Left hindlimb (tissue), 1 donor: ENCODE data around the gene KCNT2.
"Not testable (repeated sequence)": the region's sequence is repeated elsewhere in the genome, so short reads cannot be mapped to it uniquely, and the experiment has no call there.

Experiments
- DNase-seq: peaks from one replicate; pipeline ENCODE4 v3.0.0-alpha.2; 2018

KCNT2 gene

DNA sequence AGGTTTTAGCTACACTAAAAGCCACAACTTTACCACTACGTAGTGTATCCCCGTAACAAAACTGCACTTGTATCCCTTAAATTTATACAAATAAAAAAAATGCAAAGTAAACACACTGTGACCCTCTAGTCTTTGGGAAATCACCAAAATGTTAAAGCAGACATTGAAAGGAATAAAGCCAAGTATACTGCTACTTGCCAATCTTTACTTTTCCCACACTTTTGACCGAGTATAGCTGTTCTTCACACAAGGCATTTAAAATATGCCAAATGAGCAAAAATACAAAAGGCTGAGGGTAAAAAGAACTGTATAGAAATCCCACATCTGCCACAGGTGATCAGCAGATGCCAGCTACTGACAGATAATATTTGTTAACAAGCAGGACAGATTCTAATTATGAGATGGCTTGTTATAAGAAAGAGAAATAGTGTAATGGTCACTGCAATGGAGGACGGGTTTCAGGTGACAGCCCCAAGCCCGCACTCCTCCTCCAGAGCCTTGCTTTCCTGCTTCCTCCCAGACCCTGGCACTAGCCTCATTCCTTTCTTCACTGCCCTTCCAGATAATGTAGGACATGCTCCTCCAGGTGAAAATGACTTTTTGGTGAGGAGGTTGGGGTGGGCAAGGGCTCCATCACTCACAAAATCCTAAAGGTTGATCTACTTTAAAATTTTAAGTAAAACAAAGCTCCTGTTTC, 18.1 kb downstream of the KCNT2 start:
- DNase-seq = no peak

- no peak for DNase-seq
These were observed 23.5 kb downstream of the KCNT2 start for GRCh38 chr1:196584696-196585095.

DNA sequence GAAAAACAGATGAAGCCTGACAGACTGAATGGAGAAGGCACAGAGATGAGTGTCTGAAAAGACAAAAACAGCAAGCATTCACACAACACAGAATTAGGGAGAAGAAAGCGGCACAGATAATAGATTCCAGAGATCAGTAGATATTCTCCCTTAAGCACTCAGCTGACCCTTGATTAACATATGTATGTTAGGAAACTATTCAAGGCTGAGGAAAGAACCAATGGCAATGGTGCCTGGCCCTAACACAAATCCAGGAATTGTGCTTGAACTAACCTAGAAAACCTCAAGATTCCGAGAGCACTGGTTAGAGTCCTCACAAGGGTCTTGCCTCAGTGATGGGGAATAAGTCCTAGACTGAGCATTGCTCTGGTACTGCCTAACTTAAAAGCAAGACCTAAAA, 30.9 kb downstream of the KCNT2 start:
- DNase-seq = no peak

DNA sequence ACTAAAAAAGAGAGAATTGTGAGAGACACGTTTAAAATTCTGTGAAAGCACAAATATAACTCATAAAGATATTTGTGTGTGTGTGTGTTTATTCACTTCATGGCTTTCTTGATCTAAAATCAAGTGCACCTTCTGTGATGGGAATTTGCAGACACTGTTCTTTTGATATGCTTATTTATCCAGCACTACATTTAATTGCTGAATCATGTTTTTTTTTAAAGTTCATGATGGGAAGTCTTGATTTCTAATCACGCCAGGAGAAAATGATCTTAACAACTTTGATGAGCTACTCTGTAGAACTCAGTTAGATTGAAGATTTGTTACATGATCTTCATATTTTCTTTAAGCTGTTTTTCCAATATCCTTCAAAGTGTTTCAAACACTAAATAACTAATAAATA, 35.0 kb downstream of the KCNT2 start:
- DNase-seq = no peak

DNA sequence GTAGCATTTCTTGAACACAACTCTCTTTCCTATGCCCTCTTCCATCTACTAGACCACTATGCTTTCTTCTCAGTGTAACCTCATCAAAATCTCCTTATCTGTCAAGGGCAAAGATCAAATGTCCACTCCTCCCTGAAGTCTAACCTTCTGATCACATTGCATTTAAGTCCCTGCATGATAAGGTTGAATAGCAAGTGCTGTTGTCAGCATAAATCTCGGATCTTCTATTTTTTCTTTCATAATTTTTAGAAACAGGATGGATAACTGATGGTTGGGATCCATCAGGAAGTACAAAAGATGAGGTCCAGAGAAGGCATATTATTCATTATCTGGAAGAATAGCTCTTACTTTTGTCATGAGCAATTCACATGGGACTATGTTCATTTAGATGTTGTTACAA, 41.0 kb downstream of the KCNT2 start:
- no peak for DNase-seq

- DNase-seq = no peak
These were observed 44.5 kb downstream of the KCNT2 start for GRCh38 chr1:196563768-196564167.

DNA sequence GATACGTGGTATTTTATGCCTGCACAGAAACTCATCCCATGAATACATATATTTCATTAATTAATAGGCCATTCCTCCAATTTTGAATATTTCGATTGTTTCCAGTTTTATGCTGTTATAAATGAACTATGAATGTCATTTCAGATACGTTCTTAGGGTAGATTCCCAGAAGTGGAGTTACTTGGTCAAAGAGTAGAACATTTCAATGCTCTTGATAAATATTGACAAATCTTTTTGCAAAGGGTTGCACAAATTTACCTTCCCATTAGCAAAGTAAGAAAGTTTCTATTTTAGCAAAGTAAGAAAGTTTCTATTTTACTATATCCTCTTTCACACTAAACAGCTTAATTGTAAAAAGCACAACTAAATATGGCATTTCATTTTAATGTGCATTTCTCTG, 48.9 kb downstream of the KCNT2 start:
- no peak for DNase-seq

DNA sequence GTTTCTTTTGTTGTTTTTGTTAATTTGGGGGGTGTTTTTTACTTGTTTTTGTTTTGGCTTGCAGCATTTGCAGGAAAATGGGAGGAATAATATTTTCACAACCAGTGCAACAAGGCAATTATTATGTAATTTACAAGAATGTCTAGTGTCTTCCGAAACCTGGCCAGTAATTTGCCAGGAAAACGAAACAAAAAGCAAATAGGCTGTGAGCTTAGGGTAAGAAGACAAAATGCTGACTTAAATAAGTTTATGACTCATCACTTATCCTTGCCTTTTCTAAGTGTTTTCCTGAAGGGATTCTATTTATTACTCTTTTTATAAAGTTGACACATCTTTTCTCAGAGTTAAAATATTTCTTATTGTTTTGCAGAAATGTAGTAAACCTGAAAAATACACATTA, 49.8 kb downstream of the KCNT2 start:
- DNase-seq = no peak

- no peak for DNase-seq
These were observed 50.4 kb downstream of the KCNT2 start for GRCh38 chr1:196557797-196558196.

DNA sequence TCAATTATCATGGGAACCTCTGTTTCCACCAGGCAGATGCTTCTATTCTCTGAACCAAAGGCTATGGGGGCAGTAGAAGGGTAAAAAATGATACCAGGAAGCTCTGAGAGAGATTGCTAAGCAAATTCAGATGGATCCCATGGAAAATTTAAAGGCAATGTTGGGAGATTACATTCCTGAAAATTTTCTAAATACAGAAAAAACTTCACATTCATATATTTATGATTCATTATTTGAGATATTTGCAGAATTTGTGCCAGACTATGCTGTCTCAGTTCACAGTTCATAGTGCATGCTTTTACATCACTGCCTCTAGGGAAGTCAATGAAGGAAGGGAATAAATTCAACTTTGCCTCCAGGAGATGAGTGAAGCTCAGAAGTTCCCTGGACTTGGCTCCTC, 57.5 kb downstream of the KCNT2 start:
- DNase-seq = no peak

DNA sequence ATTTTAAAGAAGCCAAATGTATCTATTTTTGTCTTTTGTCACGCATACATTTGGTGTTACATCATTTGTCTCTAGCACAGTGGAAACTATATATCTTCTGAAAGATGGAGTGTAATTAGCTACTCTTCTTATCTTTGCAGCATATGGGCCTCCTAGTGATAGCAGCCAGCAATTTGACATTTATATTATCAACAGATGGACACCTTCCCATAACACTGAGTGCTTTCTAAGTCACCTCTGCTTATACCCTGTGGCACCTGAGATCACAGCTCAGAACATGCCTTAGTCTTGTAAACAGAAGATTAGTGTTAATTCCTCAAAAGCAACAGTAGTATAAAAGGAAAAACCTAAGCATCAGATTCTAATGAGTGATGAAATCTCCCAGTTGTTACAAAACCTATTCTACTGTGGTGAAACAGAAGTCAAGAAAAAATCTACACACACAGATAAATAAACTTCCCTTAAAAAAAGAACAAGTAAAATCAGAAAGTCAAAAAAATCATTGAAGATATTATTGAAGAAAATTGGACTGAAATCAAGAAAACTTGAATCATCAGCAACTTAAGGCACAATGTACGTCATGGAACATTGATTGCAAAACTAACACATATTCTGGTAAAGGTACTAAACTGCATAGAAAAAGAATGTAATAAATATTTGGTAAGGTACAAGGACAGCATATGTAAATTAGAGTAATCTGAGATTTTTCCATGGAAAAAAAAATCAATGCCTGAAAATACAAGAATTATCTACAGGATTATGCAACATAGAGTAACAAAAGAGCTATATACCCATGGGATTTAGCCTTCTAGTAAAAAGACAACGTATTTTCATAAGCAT, 61.7 kb downstream of the KCNT2 start:
- no peak for DNase-seq

GRCh38 chr1:196545222-196545621, 63.0 kb downstream of the KCNT2 start:
- no peak for DNase-seq

GRCh38 chr1:196544617-196545016, 63.6 kb downstream of the KCNT2 start:
- DNase-seq = no peak

DNA sequence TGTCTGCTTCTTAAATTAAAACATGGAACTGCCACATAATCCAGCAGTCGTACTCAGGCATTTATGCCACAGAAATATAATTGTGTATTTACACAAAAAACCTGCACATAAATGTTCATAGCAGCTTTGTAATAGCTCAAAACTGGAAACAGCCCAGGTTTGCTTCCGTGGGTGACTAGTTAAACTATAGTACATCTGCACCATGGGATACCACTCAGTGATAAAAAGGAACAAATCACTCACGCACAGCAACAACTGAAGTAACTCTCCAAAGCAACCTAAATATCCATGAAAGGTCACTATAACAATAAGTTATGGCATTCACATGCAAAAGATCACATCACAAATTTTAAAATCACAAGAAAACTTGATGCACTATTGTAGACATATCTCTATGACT, 64.4 kb downstream of the KCNT2 start:
- DNase-seq = no peak

- DNase-seq = no peak
These were observed 69.8 kb downstream of the KCNT2 start for GRCh38 chr1:196538473-196538872.

DNA sequence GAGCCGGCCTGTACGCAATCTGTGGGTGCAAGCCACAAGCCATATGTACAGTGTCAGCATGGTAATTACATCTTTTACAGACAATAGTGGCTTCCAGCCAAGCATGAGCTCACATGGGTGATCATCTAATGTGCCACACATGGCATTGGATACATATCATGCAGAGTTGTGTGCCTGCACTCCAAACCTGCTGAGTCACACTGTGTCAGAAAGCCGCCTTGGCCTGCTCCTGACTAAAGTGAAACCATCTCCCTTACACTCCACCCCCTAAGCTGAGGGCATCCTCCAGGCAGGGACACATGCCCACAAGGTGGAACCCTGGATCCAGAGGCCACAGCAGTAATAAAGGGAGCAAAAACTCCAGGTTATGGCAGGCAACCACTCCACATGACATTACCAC, 72.5 kb downstream of the KCNT2 start:
- DNase-seq = no peak

- no peak for DNase-seq
These were observed 76.3 kb downstream of the KCNT2 start for GRCh38 chr1:196531737-196532524.

DNA sequence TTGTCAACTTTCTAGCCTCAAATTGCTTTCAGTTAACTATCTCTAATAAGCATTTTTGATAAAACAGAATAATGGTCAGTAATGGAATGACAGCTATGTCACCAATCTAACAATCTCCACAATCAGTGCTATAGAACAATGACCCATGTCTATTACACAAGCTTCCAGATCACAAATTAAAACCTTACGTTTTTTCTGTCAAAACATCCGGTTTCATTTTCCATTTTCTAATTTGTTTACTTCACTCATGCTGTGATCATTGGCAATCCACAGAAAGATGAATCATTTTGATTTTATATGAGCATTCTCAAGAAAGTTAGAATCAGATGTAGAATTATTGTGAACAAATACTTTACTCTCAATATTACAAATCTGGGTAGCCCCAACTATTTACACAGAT, 80.3 kb downstream of the KCNT2 start:
- DNase-seq = no peak

DNA sequence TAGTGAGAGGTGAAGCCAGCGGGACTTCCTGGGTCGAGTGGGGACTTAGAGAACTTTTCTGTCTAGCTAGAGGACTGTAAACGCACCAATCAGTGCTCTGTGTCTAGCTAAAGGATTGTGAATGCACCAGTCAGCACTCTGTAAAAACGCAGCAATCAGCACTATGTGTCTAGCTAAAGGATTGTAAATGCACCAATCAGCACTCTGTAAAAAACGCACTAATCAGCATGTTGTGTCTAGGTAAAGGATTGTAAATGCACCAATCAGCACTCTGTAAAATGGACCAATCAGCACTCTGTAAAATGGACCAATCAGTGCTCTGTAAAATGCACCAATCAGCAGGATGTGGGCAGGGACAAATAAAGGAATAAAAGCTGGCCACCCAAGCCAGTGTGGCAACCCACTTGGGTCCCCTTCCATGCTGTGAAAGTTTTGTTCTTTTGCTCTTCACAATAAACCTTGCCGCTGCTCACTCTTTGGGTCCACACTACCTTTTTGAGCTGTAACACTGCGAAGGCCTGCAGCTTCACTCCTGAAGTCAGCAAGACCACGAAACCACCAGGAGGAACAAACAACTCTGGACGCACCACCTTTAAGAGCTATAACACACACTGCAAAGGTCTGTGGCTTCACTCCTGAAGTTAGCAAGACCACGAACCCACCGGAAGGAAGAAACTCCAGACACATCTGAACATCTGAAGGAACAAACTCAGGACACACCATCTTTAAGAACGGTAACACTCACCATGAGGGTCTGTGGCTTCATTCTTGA, 85.5 kb downstream of the KCNT2 start:
- DNase-seq = not testable (repeated sequence)

GRCh38 chr1:196517193-196517592, 91.0 kb downstream of the KCNT2 start:
- DNase-seq = no peak

GRCh38 chr1:196516373-196516772, 91.9 kb downstream of the KCNT2 start:
- no peak for DNase-seq

DNA sequence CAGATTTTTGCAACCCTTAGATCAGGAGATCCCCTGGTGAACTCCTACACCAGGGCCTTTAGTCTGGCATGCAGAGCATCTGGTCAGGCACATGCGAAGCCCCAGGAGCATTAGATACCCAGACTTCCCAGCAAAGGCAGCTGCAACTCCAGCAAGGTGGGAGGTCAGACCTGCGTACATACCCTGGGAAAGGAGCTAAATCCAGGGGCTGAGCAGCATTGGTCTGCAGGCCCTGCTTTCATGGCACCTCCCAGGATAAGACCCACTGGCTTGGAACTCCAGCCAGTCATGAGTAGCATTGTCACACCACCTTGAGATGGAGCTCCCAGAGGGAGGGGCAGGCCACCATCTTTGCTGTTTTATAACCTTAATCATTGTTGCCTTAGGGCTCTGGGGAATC, 92.3 kb downstream of the KCNT2 start:
- no peak for DNase-seq

DNA sequence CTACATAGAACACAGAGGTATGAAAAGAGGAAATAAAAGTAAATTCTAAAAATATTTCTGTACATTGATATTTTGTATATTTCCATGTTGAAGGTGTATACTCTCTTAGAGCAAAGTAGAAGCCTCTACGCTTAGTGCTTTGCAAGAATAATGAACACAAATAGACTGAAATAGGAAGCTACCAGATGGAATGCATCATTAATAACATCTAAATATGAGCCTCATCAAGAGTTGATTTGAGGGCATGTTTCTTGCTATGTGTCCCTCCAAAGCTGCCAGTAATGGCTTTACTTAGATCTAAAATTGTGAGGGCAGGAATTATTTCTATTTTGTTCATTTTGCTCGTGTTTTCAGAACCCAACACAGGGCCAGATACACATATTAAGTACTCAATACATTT, 94.4 kb downstream of the KCNT2 start:
- DNase-seq = no peak
